IPS-18c (cell line): ENCODE results near the gene DBN1.
"Not testable (repeated sequence)": the region's sequence is repeated elsewhere in the genome, so short reads cannot be mapped to it uniquely, and the experiment has no call there.

Experiments used
- H3K4me3 ChIP-seq: 2 replicates; pipeline ENCODE4 v1.7.0; 2013; ENCODE audit warnings: low read depth, mild to moderate bottlenecking, low read length, moderate library complexity; ENCODE audit not compliant: insufficient read depth
- H3K9me3 ChIP-seq: one replicate; pipeline ENCODE4 v1.6.1; 2013; ENCODE audit warnings: mild to moderate bottlenecking, low read length, moderate library complexity; ENCODE audit not compliant: control insufficient read depth, insufficient read depth

The DBN1 gene

GRCh38 chr5:177419046-177419445 lies 54.4 kb downstream of the DBN1 start:
- no peak overlapping the region for H3K4me3 ChIP-seq
- peaks cover 2% of the 10 kb centered on the region for H3K9me3 ChIP-seq

- H3K4me3 ChIP-seq, H3K9me3 ChIP-seq: not testable (repeated sequence)
Measured at GRCh38 chr5:177417081-177417480, 56.4 kb downstream of the DBN1 start.

GRCh38 chr5:177414481-177414880 lies 59.0 kb downstream of the DBN1 start:
- Histone ChIP-seq H3K9me3 (peaks cover 2% of the 10 kb centered on the region), H3K4me3 (no peak overlapping the region)

- Histone ChIP-seq H3K4me3 (no peak overlapping the region), H3K9me3 (peaks cover 2% of the 10 kb centered on the region)
Measured at GRCh38 chr5:177412603-177413233, 60.7 kb downstream of the DBN1 start.

GRCh38 chr5:177410575-177410974 lies 62.9 kb downstream of the DBN1 start:
- peaks cover 2% of the 10 kb centered on the region for H3K9me3 ChIP-seq
- no peak overlapping the region for H3K4me3 ChIP-seq

GRCh38 chr5:177409043-177409801 lies 64.2 kb downstream of the DBN1 start, which contains the start of gene F12:
TSS of gene F12 (minus strand) at chr5:177409564. CDS start at chr5:177409527, 37 bp downstream.
- H3K4me3 ChIP-seq, result no peak within 1 kb of the TSS
- H3K9me3 ChIP-seq, result no peaks in the 10 kb centered on the region
